ENCODE data around the gene KLHL2.
"Not testable (repeated sequence)": the region's sequence is repeated elsewhere in the genome, so short reads cannot be mapped to it uniquely, and the experiment has no call there.

KLHL2 gene

DNA sequence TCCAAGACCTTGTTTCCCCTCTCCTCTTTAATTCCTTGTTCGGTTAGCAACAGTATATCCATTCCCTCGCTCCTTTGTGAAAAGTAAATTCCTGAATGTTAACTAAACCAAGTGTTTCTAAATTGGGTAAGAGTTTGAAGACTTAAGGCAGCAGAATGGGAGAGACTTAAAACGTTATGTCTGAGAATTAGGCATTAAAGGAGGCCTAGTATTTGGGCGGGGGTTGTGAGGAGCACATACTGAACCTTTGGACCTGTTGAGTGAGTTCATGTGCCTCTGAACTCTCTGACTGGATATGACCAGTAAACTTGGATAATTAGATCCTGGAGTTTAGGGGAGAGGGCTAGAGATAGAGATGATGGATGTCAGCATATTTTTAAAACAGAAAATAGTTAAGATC is 121.3 kb downstream of the KLHL2 start:
- no peak for DNase-seq (ENCODE audit: low read depth)

GRCh38 chr4:165330071-165330470 is 122.7 kb downstream of the KLHL2 start:
- DNase-seq (ENCODE audit: low read depth), result no peak

DNA sequence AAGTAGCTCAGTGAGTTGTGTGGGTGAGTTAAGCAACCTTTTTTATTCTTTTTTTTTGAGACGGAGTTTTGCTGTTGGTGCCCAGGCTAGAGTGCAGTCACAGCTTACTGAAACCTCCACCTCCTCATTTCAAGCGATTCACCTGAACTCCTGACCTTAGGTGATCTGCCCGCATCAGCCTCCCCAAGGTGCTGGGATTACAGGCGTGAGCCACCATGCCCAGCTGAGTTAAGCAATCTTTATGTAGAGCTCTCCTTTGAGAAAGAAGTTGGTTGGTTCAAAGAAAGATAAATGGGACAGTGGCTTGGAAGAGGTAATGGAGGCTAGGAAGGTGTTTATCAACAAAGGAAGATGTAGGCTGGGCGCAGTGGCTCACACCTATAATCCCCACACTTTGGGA is 123.3 kb downstream of the KLHL2 start:
- DNase-seq (ENCODE audit: low read depth), result no peak

DNA sequence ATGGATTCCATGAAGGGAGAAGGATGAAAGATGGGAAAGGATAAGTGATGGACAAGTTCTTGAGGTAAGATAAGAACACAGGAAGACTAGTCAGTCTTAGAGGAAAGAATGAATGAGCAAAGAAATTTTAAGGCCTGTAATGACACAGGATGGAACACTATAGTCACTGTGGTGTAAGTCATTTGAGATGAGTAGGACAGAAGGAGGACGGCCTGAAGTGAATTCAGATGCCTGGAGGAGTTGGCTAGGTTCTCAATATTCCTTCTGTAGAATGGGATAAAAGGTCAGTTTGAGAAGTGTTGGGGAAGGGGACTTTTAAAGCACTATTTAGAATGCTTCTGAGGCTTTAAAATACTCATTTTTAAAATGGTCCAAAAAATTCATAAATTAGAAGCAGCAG is 124.0 kb downstream of the KLHL2 start:
- DNase-seq (ENCODE audit: low read depth), result no peak

DNA sequence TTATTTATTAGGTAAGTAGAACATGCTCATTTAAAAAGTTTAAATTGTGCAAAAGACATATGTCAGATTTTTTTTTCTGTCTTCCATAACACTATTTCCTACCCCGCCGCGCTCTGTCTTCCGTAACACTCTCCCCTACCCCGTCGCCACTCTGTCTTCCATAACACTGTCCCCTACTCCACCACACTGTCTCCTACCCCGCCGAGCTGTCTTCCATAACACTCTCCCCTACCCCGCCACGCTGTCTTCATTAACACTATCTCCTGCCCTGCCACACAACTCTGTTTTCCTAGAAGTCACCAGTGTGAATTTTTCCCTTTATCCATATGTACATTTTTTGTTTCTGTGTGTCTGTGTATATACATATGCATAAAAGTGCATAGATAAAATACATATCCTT is 124.5 kb downstream of the KLHL2 start:
- no peak for DNase-seq (ENCODE audit: low read depth)

GRCh38 chr4:165332502-165332901 is 125.1 kb downstream of the KLHL2 start:
- no peak for DNase-seq (ENCODE audit: low read depth)

- no peak for DNase-seq (ENCODE audit: low read depth)
Observed at GRCh38 chr4:165335163-165335703, 127.9 kb downstream of the KLHL2 start.

GRCh38 chr4:165336743-165337142 is 129.4 kb downstream of the KLHL2 start:
- no peak for DNase-seq (ENCODE audit: low read depth)

DNA sequence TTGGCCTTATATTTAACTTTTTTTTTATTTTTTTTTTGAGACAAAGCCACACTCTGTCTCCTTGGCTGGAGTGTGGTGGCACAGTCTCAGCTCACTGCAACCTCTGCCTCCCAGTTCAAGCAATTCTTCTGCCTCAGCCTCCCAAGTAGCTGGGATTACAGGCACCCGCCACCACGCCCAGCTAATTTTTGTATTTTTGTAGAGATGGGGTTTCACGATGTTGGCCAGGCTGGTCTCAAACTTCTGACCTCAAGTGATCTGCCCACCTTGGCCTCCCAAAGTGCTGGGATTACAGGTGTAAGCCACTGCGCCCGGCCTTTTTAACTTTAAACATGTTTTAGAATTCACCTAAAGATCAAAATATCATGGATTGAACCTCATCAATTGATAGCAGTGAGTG is 135.0 kb downstream of the KLHL2 start:
- not testable (repeated sequence) for DNase-seq (ENCODE audit: low read depth)

DNA sequence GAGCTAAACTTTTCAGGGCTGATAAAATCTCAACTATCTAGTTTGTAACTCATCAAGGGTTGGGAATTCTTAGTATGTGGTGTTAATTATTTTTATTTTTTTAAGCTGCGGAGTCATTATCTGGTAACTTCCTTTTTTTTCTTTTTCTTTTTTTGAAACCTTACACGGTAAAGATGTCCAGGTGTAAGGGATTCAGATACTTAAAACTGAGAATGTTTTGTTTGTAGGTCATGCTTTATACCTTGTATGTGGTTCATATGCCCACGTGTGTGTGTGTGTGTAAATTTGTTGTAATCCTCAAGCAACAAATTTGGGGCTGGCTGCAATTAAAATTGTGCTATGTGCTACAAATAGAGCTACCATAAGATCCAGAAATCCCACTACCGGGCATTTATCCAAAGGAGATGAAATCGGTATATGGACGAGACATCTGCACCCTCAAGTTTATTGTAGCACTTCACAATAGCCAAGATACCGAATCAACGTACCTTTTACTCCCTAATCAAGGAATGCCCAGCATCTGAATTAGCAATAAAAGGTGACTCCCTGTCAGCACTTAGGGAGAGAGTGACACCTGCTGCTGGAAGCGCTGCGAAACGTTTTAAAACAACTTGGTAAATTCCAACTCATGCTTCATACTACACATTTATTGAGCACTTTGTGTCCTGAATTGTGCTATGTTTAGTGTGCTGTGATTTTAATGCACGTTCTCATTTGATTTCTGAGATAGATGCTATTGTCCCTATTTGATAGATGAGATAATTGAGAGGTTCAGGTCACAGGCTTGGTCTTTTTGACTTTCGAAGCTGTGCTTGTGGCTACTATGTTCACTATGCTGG is 136.2 kb downstream of the KLHL2 start:
- DNase-seq (ENCODE audit: low read depth), result no peak

- DNase-seq (ENCODE audit: low read depth), result no peak
Observed at GRCh38 chr4:165345666-165346417, 138.5 kb downstream of the KLHL2 start.

GRCh38 chr4:165347647-165348569 is 140.5 kb downstream of the KLHL2 start:
- no peak for DNase-seq (ENCODE audit: low read depth)

DNA sequence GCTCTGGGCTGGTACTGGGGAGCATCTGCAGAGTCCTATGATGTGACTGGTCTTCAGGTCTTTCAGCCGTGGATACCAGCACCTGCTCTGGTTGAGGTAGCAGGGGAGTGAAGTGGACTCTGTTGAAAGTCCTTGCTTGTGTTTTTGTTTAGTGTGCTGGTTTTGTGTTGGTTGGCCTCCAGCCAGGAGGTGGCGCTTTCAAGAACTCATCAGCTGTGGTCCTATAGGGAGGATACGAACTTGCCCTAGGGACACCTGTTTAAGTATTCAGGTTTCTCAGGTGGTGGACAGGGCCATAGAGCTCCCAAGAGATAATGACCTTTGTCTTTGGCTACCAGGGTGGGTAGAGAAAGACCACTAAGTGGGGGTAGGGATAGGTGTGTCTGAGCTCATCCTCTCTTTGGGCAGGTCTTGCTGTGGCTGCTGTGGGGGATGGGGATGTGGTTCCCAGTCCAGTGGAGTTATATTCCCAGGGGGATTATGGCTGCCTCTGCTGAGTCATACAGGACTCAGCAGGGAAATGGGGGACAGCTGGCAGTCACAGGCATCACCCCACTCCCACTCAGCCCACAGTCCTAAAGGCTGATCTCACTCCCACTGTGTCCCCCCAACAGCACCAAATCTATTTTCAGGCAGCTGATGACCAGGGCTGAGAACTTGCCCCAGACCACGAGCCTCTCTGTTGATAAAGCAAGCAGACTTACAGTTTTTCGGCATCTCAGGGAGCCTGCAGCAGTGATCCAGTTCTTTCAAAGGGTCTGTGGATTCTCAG is 144.2 kb downstream of the KLHL2 start:
- no peak for DNase-seq (ENCODE audit: low read depth)

GRCh38 chr4:165355900-165356300 is 148.5 kb downstream of the KLHL2 start:
- DNase-seq (ENCODE audit: low read depth), result no peak

DNA sequence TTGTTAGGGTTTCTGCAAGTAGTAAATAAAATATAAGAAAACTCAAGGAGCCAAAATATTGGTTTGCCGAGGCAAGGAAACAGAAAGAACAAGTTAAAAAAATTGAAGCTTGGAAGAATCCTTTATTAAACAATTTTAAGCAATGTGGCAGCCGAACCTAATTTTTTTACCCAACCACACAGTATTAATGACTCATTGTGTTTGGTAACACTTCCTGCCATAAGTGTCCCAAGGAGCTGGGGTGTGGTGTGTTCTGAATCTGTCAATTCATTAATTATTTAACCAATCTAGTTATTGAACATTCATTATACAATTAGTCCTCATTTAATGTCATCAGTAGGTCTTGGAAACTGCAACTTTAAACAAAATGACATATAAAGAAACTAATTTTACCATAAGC is 152.1 kb downstream of the KLHL2 start:
- no peak for DNase-seq (ENCODE audit: low read depth)

GRCh38 chr4:165360041-165360695 is 152.8 kb downstream of the KLHL2 start:
- DNase-seq (ENCODE audit: low read depth), result no peak

GRCh38 chr4:165360985-165361670 is 153.8 kb downstream of the KLHL2 start:
- no peak for DNase-seq (ENCODE audit: low read depth)

- DNase-seq (ENCODE audit: low read depth), result no peak
Observed at GRCh38 chr4:165361810-165362209, 154.4 kb downstream of the KLHL2 start.

- no peak for DNase-seq (ENCODE audit: low read depth)
Observed at GRCh38 chr4:165364452-165365080, 157.2 kb downstream of the KLHL2 start.

DNA sequence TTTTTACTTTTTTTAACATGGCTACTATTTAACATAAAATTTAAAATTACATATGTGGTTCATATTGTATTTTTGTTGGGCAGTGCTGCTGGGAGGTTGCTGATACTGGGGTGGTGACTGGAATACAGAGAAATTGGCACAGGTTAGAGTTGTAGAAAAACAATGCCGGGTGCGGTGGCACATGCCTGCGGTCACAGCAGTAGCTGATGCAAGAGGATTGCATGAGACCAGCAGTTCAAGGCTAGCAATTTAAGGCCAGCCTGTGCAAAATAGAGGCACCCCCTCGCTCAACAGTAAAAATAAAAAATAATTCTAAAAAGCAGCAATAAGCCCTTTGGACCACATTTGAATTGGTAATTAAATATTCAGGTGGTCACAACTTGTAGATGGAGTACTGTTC is 159.7 kb downstream of the KLHL2 start:
- DNase-seq (ENCODE audit: low read depth), result no peak
